ENCODE results near the gene CDH13.

DNA sequence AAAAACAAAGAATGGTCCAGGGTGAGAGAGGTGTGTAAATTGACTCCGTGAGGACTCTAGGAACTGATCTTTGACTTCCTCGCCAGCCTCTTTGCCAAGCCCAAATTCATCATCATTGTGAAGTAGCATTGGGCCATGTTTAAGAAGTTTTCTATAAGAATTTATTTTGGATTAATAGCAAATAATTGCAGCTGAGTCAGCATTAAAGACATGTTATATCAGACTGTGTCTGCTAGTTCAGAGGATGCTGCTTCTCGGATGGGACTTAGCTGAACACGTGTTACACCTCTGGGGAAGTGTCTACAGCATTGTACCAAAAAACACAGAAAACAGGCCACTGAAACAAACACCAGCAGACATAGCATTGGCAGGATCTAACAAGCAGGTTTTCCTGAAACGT is 366.6 kb downstream of the CDH13 start:
- TF ChIP-seq XRCC4 (IDR thresholded peaks at IDR 0.05; ENCODE audit: extremely low read depth, insufficient read depth, insufficient read length) (no peak), NFATC3 (IDR thresholded peaks at IDR 0.05) (no peak), ESRRA (IDR thresholded peaks at IDR 0.05; ENCODE audit: borderline replicate concordance, low read depth) (no peak), ZNF444 (CRISPR knock-in tag; IDR thresholded peaks at IDR 0.05) (no peak), THRAP3 (IDR thresholded peaks at IDR 0.05; ENCODE audit: borderline replicate concordance) (no peak), RHOXF2B (CRISPR knock-in tag; conservative IDR thresholded peaks at IDR 0.05) (no peak), EZH2 (IDR thresholded peaks at IDR 0.05; ENCODE audit: borderline replicate concordance, low read depth, low read length) (no peak), TAF15 (IDR thresholded peaks at IDR 0.05; ENCODE audit: low read depth, low read length) (no peak), PML (IDR thresholded peaks at IDR 0.05; ENCODE audit: low read length) (no peak), JUNB (CRISPR knock-in tag; conservative IDR thresholded peaks at IDR 0.05) (no peak), ZNF589 (CRISPR knock-in tag; IDR thresholded peaks at IDR 0.05; ENCODE audit: low read depth) (no peak), GABPB2 (CRISPR knock-in tag; conservative IDR thresholded peaks at IDR 0.05) (no peak), POLR2A (conservative IDR thresholded peaks at IDR 0.05) (no peak)
- TF ChIP-seq, protein P1, sequence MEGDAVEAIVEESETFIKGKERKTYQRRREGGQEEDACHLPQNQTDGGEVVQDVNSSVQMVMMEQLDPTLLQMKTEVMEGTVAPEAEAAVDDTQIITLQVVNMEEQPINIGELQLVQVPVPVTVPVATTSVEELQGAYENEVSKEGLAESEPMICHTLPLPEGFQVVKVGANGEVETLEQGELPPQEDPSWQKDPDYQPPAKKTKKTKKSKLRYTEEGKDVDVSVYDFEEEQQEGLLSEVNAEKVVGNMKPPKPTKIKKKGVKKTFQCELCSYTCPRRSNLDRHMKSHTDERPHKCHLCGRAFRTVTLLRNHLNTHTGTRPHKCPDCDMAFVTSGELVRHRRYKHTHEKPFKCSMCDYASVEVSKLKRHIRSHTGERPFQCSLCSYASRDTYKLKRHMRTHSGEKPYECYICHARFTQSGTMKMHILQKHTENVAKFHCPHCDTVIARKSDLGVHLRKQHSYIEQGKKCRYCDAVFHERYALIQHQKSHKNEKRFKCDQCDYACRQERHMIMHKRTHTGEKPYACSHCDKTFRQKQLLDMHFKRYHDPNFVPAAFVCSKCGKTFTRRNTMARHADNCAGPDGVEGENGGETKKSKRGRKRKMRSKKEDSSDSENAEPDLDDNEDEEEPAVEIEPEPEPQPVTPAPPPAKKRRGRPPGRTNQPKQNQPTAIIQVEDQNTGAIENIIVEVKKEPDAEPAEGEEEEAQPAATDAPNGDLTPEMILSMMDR (IDR thresholded peaks at IDR 0.05 in 2 of 3, conservative IDR thresholded peaks at IDR 0.05 in 1 of 3; ENCODE audit: insufficient read depth in 2 of 3, low read depth in 1 of 3, low read length in 3 of 3): no peak

Measured in K562 (cell line).